ENCODE data around the gene CBX5.

CBX5 gene

DNA sequence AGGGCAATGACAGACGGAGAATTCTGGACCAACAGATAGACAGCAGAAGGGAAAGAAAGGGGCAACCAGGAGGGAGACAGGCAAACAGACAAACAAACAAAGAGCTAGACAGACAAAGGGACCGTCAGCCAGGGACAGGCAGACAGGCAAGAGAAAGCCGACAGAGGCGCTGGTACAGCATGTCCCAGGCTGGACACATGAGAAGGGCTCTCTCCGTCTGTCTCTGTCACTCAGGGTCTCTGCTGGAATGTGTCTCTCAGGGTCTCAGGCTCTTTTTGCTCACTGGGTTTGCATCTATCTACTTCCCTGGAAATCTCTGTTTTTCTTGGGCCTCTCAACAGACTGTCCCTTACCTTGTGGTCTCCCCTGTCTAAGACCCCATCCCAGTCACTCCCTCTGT is 82.9 kb downstream of the CBX5 start:
- Histone ChIP-seq H3K9me3 (ENCODE audit: low read length) (no peaks in the 10 kb centered on the region), H3K27me3 (ENCODE audit: insufficient read depth, low read length) (peaks cover 7% of the 10 kb centered on the region; the same call in 1 of the 2 replicates), H3K36me3 (ENCODE audit: insufficient read depth, low read length) (no peaks in the 10 kb centered on the region), H3K4me3 (ENCODE audit: low read depth, low read length, poor library complexity, severe bottlenecking) (no peak overlapping the region), H2AFZ (ENCODE audit: low read length) (no peak overlapping the region), H3K4me1 (ENCODE audit: insufficient read depth, low read length, severe bottlenecking) (peaks cover 25% of the 10 kb centered on the region), H3K9ac (ENCODE audit: low read length) (no peak overlapping the region), H3F3A (ENCODE audit: insufficient read depth, low read length) (no peaks in the 10 kb centered on the region), H3K9me2 (ENCODE audit: low read depth, low read length) (no peaks in the 10 kb centered on the region), H3K4me2 (ENCODE audit: low read length) (peak overlapping the region; percentile 37; the same call in 1 of the 2 replicates), H4K20me1 (ENCODE audit: insufficient read depth, low read length) (no peaks in the 10 kb centered on the region), H3K27ac (ENCODE audit: low read depth, low read length, poor library complexity, severe bottlenecking) (no peak overlapping the region), H3K79me2 (ENCODE audit: insufficient read depth, low read length) (no peaks in the 10 kb centered on the region)
- no peak for TF ChIP-seq EZH2 (IDR thresholded peaks at IDR 0.05; ENCODE audit: borderline replicate concordance, low read length)
- TF ChIP-seq, protein P1, sequence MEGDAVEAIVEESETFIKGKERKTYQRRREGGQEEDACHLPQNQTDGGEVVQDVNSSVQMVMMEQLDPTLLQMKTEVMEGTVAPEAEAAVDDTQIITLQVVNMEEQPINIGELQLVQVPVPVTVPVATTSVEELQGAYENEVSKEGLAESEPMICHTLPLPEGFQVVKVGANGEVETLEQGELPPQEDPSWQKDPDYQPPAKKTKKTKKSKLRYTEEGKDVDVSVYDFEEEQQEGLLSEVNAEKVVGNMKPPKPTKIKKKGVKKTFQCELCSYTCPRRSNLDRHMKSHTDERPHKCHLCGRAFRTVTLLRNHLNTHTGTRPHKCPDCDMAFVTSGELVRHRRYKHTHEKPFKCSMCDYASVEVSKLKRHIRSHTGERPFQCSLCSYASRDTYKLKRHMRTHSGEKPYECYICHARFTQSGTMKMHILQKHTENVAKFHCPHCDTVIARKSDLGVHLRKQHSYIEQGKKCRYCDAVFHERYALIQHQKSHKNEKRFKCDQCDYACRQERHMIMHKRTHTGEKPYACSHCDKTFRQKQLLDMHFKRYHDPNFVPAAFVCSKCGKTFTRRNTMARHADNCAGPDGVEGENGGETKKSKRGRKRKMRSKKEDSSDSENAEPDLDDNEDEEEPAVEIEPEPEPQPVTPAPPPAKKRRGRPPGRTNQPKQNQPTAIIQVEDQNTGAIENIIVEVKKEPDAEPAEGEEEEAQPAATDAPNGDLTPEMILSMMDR (IDR thresholded peaks at IDR 0.05; ENCODE audit: low read length), result no peak

- H3F3A ChIP-seq (ENCODE audit: insufficient read depth, low read length), result no peaks in the 10 kb centered on the region
- H3K27ac ChIP-seq (ENCODE audit: low read depth, low read length, poor library complexity, severe bottlenecking), result no peak overlapping the region
- no peaks in the 10 kb centered on the region for H3K9me3 ChIP-seq (ENCODE audit: low read length)
- H3K79me2 ChIP-seq (ENCODE audit: insufficient read depth, low read length), result no peaks in the 10 kb centered on the region
- H4K20me1 ChIP-seq (ENCODE audit: insufficient read depth, low read length), result no peaks in the 10 kb centered on the region
- peaks cover 7% of the 10 kb centered on the region; the same call in 1 of the 2 replicates for H3K27me3 ChIP-seq (ENCODE audit: insufficient read depth, low read length)
- no peak overlapping the region for H2AFZ ChIP-seq (ENCODE audit: low read length)
- H3K9ac ChIP-seq (ENCODE audit: low read length), result no peak overlapping the region
- no peaks in the 10 kb centered on the region for H3K9me2 ChIP-seq (ENCODE audit: low read depth, low read length)
- peaks cover 25% of the 10 kb centered on the region for H3K4me1 ChIP-seq (ENCODE audit: insufficient read depth, low read length, severe bottlenecking)
- H3K4me3 ChIP-seq (ENCODE audit: low read depth, low read length, poor library complexity, severe bottlenecking), result peak overlapping the region; percentile 37
- H3K36me3 ChIP-seq (ENCODE audit: insufficient read depth, low read length), result no peaks in the 10 kb centered on the region
- TF ChIP-seq, protein P1 (IDR thresholded peaks at IDR 0.05; ENCODE audit: low read length), result no peak
- no peak for TF ChIP-seq EZH2 (IDR thresholded peaks at IDR 0.05; ENCODE audit: borderline replicate concordance, low read length)
- peak overlapping the region; percentile 37; the same call in 1 of the 2 replicates for H3K4me2 ChIP-seq (ENCODE audit: low read length)
These were observed 83.5 kb downstream of the CBX5 start for GRCh38 chr12:54196396-54196795.

DNA sequence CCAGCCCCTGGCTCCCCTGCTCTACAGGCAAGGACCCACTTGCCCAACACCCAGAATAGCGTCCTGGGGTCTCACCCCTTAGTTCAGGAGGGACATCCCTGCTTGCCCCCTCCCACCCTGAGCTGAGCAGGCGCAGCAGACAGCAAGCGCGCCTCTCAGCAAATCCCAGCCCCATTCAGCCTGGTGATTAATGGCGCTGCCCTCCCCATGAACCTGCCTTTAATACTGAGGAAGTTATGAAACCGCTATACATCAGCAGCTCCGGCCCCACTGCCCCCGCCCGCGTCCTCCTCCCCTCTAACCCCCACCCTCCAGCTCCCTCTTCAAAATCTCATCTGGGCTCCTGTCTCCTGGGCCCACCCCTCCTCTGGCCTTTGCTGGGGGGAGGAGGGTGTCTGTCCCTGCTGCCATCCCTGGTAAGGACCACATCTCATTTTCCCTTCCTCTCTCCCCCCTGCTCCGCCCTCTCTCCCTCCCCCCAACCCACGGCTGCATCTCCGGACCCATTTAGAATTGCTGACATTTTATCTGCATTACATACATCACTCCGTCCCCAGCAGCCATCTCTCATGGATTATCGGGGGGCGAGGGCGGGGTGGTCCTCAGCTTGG is 84.1 kb downstream of the CBX5 start:
- Histone ChIP-seq H3F3A (ENCODE audit: insufficient read depth, low read length) (no peaks in the 10 kb centered on the region), H3K9me3 (ENCODE audit: low read length) (no peaks in the 10 kb centered on the region), H3K36me3 (ENCODE audit: insufficient read depth, low read length) (no peaks in the 10 kb centered on the region), H3K4me2 (ENCODE audit: low read length) (peak overlapping the region; percentile 37; the same call in 1 of the 2 replicates), H4K20me1 (ENCODE audit: insufficient read depth, low read length) (no peaks in the 10 kb centered on the region), H3K27me3 (ENCODE audit: insufficient read depth, low read length) (peaks cover 7% of the 10 kb centered on the region; the same call in 1 of the 2 replicates), H3K4me1 (ENCODE audit: insufficient read depth, low read length, severe bottlenecking) (peaks cover 25% of the 10 kb centered on the region), H3K27ac (ENCODE audit: low read depth, low read length, poor library complexity, severe bottlenecking) (no peak overlapping the region), H3K4me3 (ENCODE audit: low read depth, low read length, poor library complexity, severe bottlenecking) (peak overlapping the region; percentile 37), H3K79me2 (ENCODE audit: insufficient read depth, low read length) (no peaks in the 10 kb centered on the region), H2AFZ (ENCODE audit: low read length) (no peak overlapping the region), H3K9me2 (ENCODE audit: low read depth, low read length) (no peaks in the 10 kb centered on the region), H3K9ac (ENCODE audit: low read length) (no peak overlapping the region)
- TF ChIP-seq, protein P1 (IDR thresholded peaks at IDR 0.05; ENCODE audit: low read length), result no peak
- TF ChIP-seq EZH2 (IDR thresholded peaks at IDR 0.05; ENCODE audit: borderline replicate concordance, low read length), result no peak
